Astrocyte of the spinal cord (primary cell): Measurements from ENCODE around the gene CHRNA7.
"Not testable (repeated sequence)": the region's sequence is repeated elsewhere in the genome, so short reads cannot be mapped to it uniquely, and the experiment has no call there.

ENCODE experiments used
- DNase-seq: peaks from one replicate; pipeline ENCODE4 v3.0.0; 2011; ENCODE audit warnings: low read depth, low spot score
- H3K4me3 ChIP-seq: 2 replicates; pipeline ENCODE4 v1.5.1; 2011; ENCODE audit warnings: low read depth, mild to moderate bottlenecking, low read length, moderate library complexity
- in situ Hi-C: cut with HindIII; loops from 2 replicates; pipeline ENCODE4 v1.10.0; 2017; ENCODE audit warnings: low sequenced_read_pairs
- TF ChIP-seq, protein P1 (sequence below): IDR thresholded peaks from 2 replicates; pipeline ENCODE4 v1.5.1; 2012; ENCODE audit warnings: low read depth, mild to moderate bottlenecking, low read length, inconsistent platforms

Gene CHRNA7

DNA sequence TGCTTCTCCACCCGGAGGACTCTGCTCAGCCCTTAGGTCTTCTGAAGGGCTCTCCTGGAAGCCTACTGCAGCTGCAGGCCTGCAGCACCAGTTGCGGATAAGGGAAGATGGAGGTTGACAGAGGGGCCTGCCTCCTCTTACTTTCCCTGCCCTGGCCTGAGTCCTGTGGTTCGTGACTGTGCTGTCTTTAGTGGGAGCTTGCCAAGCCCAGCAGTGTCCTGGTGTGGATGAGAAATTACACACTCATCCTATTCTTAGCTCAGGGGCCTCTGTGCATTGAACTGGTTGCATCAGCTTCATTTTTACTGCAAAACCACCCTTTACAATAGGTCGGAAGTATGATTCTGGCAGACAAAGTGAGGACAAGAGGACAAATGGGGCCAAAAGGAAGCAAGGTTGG lies 163.5 kb downstream of the CHRNA7 start:
- H3K4me3 ChIP-seq, in situ Hi-C loops, DNase-seq: not testable (repeated sequence)

DNA sequence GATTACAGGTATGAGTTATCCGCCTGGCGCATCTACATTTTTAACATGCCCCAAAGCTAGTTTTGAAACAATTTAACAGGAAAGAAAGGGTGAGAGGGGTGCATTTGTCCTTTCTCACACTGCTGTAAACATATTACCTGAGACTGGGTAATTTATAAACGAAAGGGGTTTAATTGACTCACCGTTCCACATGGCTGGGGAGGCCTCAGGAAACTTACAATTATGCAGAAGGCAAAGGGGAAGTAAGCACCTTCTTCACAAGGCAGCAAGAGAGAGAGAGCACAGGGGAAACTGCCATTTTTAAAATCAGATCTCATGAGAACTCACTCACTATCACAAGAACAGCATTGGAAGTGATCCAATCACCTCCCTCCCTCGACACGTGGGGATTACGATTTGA lies 165.9 kb downstream of the CHRNA7 start:
- DNase-seq, in situ Hi-C loops, H3K4me3 ChIP-seq: not testable (repeated sequence)

DNA sequence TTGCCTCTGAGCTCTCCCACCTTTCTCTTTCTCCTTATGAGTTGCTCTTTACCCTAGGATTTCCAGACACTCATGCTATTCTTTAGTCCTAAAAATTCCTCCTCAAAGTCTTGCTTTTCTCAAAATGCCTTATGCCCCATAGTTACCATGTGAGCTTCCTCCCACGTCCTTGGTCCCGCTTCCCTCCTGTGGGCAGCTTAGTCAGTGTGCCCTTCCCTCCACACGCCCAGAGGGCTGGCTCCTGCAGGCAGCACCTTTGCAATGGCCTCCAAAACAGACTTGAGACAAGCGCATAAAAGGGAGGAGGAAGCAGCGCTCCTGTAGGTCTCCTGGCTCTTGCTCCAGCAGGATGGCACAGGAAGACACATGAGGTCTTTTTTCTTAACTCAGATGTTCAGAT lies 168.6 kb downstream of the CHRNA7 start:
- in situ Hi-C loops, DNase-seq, H3K4me3 ChIP-seq: not testable (repeated sequence)

DNA sequence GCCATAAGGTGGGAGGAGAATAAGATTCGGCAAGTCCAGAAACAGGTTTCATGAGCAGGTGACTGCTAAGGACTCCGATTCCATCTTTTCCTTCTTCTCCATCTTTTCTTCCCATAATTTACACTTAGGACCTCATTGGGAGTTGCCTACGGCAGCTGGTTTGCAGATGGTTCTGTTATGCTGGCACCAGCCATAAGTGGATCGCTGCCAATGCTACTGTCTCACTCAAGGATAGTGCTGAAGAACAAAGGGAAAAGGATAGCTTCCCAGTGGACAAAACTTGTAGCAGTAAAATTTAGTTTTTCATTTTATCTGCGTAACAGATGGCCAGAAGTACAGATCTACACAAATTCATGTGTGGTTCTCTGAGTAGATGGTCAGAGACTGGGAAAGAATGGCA lies 178.8 kb downstream of the CHRNA7 start:
- H3K4me3 ChIP-seq, DNase-seq, in situ Hi-C loops: not testable (repeated sequence)

DNA sequence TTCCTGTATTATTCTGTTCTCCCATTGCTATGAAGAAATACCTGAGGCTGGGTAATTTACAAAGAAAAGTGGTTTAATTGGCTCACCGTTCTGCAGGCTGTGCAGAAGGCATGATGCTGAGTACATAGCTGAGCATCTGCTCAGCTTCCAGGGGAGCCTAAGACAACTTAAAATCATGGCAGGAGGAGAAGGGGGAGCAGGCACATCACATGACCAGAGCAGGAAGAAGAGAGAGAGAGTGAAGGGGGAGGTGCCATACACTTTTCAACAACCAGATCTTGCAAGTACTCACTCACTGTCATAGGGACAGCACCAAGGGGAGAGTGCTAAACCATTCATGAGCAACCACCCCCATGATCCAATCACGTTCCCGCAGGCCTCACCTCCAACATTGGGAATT lies 188.4 kb downstream of the CHRNA7 start:
- in situ Hi-C loops = no loop called here
- TF ChIP-seq, protein P1, sequence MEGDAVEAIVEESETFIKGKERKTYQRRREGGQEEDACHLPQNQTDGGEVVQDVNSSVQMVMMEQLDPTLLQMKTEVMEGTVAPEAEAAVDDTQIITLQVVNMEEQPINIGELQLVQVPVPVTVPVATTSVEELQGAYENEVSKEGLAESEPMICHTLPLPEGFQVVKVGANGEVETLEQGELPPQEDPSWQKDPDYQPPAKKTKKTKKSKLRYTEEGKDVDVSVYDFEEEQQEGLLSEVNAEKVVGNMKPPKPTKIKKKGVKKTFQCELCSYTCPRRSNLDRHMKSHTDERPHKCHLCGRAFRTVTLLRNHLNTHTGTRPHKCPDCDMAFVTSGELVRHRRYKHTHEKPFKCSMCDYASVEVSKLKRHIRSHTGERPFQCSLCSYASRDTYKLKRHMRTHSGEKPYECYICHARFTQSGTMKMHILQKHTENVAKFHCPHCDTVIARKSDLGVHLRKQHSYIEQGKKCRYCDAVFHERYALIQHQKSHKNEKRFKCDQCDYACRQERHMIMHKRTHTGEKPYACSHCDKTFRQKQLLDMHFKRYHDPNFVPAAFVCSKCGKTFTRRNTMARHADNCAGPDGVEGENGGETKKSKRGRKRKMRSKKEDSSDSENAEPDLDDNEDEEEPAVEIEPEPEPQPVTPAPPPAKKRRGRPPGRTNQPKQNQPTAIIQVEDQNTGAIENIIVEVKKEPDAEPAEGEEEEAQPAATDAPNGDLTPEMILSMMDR = no peak
- no peak for DNase-seq
- H3K4me3 ChIP-seq = no peak overlapping the region
